Activated CD4-positive, CD25-positive, alpha-beta regulatory T cell treated with anti-CD3 and anti-CD28 coated beads, Interleukin-2, amount 50 U/mL, for 72 hours (primary cell): ENCODE results near the gene TMEM231.
"Not testable (repeated sequence)": the region's sequence is repeated elsewhere in the genome, so short reads cannot be mapped to it uniquely, and the experiment has no call there.

Experiments used
- DNase-seq: peaks from one replicate; pipeline ENCODE4 v3.0.0; 2021

TMEM231 gene, protein sequence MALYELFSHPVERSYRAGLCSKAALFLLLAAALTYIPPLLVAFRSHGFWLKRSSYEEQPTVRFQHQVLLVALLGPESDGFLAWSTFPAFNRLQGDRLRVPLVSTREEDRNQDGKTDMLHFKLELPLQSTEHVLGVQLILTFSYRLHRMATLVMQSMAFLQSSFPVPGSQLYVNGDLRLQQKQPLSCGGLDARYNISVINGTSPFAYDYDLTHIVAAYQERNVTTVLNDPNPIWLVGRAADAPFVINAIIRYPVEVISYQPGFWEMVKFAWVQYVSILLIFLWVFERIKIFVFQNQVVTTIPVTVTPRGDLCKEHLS

DNA sequence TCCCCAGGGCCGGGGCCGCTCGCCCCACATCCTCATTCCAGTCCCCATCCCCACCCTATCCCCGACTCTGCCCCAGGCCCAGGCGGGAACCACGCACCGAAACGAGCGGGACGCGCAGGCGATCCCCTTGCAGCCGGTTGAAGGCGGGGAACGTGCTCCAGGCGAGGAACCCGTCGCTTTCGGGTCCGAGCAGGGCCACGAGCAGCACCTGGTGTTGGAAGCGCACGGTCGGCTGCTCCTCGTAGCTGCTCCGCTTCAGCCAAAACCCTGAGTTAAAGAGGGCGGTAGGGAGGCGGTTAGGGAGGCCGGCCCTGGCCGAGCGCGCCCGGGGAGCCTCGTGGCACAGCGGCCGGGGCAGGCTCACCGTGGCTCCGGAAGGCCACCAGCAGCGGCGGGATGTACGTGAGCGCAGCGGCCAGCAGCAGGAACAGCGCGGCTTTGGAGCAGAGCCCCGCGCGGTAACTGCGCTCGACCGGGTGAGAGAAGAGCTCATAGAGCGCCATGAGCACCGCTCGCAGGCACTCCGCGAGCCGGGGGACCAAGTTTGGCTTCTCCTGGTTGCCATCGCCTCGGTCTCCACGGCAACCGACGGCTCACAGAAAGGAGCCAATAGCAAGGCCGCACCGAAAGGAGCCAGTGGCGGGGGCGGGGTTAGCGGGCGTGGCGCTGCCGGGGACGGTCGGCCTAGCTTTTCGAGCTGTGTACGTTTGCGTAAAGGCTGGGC, at the start of gene TMEM231:
Gene TMEM231, minus strand, starts transcription at position 546 of the 724 bp plus-strand sequence. Its CDS starts 43 bp downstream, at position 503.
- peak; percentile 94 for DNase-seq

- DNase-seq, result no peak
Measured at GRCh38 chr16:75603241-75603640, 47.2 kb upstream of the TMEM231 start.

- DNase-seq, result no peak
Measured at GRCh38 chr16:75599452-75600277, 43.6 kb upstream of the TMEM231 start.

DNA sequence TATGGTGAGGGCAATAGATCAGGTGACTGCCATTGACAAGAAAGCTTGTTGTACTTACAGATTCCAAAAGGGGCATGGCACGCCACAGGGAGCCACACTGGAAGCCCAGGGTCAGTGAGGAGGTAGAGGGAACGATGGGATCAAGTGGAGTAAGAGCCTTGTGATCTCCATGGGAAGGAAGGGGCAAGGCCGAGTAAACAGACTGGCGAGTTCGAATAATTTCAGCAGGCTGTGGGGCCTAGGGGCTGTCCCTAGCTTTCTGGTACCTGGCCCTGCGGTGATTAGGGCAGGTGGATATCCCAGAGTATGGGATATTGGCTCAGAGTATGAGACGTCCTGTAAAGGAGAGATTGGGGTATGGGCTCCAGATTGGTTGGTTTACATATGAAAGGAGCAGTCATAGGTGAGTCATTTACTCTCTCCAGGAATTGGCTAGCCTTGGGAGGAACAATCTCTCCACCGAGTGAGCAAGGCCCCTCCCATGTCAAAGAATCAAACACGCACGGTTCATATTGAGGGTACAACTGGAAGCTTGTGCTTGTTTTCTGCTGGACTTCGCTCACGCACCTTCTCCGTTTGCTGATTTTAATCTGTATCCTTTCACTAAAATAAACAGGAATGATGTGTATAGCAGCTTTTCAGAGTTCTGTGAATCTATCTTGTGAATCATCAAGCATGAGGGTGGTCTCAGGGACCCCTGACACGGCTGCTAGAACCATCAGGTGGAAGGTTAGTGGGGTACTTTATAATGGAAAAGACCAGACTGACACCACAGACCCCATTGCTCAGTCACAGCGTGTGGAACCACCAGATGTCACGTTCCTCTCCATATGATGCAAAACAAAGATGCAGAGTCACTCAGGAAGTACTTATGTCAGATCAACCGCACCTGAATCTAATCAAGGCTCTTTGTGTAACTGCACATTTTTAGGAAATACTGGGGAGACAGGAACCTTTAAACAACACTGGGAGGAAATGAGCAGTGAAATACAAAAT, 38.1 kb upstream of the TMEM231 start:
- no peak for DNase-seq

- DNase-seq, result no peak
Measured at GRCh38 chr16:75593308-75593707, 37.3 kb upstream of the TMEM231 start.

- DNase-seq, result not testable (repeated sequence)
Measured at GRCh38 chr16:75591927-75592326, 35.9 kb upstream of the TMEM231 start.

DNA sequence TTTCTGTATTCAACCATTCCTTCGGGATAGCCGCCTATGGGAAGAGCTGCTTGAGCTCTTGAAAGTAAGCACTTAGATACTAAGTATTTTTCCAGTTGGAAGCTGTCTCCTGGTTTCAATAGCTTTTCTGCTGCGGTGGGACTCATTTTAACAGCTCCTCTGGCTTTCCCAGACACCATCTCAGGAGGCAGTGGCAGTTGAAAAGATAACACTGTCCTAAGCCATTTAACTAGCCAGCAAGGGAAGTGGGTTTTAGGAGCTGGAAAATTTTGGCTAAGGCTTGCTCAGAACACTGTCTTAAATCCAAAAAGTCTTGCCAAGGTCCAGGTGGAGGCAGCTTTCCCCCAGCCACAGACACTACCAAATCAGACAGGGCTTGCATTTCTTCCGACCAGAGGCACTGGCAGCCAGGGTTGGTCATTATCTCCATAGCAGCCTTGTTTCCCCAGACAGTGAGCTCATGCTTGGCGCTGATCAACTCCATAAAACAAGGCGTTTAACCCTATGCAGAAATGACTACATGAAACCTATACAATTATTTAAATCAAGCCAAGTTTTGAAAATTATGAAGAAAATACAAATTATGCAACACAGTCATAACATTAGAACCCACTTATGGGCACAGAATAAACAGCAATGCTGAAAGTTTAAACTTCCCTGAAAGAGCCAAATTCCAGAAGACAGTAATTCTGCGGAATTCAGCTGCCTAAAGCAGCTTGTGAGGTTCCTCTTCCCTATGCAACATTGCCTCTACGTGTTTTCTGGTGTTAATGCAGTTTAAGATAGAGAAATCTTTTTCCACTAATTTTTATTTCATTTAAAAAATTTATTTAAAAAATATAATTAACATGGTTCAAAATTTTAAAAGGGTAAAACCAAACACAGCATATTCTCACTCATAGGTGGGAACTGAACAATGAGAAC, 35.1 kb upstream of the TMEM231 start:
- no peak for DNase-seq

GRCh38 chr16:75589306-75589705, 33.3 kb upstream of the TMEM231 start:
- no peak for DNase-seq

- no peak for DNase-seq
Measured at GRCh38 chr16:75588716-75589115, 32.7 kb upstream of the TMEM231 start.

DNA sequence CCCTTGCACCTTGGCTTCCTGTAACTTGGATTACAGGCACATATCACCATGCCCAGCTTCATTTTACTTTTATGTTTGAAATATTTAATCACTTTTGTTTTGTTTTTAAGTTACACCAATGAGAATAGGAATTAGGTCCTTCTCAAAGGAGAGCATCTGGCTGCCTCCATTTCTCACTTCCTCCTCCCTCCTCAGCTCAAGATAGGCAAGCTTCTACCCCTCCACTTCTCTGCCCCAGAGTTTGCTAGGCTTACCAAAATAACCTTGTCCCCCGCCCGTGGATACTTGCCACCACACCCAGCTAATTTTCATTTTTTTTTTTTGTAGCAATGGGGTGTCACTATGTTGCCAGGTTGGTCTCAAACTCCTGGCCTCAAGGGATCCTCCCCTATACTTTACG, 28.1 kb upstream of the TMEM231 start:
- no peak for DNase-seq

DNA sequence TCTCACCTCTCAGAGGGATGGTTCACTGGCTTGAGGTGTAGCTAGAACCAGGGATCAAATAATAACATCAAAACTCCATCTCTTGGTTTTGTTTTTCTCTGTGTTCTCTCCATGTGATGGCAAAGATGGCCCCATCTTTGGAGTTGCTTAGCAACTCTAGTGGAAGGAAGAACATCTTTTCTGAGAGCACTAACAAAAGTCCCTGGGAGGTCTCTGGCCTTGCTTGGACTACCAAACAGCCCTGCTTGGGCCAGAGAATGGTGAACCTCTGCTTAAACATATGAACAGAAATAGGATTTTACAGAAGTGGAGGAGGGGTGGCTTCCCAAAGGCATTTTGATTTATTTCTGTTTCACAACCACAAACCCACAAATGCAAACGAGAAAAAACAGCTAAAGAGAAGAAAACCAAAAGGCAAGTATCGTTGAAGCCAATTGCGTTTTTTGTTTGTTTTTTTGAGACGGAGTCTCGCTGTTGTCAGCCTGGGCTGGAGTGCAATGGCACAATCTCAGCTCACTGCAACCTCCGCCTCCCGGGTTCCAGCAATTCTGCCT, 23.3 kb upstream of the TMEM231 start:
- DNase-seq, result no peak

DNA sequence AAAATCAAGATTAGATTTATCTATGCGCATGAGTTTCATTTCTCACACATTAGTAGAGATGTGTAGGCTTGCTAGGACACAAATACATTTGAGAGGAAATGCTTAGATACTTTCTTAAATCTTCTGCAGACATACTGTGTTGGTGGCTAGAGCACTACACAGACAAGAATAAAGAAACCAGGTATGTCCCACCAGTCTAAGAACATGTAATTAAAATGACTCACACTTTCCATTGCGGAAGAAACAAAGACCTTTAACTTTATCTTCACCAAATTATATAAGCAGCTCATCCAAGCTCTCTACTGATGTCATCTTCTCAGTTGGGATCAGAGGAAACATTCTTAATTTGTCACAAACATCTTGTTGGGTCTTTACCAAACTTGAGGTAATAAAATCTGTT, 22.7 kb upstream of the TMEM231 start:
- DNase-seq, result no peak

- no peak for DNase-seq
Measured at GRCh38 chr16:75578212-75578611, 22.2 kb upstream of the TMEM231 start.

DNA sequence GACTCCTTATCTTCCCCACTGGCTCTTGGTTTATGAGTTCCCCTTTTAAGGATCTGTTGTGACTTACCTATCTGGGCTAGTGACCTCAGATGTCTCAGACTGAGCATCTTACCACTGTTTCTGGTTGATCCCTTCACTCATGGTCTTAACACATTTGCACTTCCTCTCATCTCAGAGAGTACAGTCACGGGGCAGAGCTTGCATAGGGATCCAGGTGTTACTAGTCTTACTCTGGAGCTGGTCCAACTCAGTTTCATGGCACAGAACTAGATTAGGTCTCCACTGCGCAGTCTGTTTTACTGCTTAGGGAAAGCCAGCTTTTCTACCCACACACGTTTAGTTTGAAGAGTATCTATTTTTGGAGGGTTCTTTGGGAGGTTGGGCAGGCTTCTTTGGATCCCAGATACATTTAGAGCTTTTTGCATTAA, 20.3 kb upstream of the TMEM231 start:
- no peak for DNase-seq

DNA sequence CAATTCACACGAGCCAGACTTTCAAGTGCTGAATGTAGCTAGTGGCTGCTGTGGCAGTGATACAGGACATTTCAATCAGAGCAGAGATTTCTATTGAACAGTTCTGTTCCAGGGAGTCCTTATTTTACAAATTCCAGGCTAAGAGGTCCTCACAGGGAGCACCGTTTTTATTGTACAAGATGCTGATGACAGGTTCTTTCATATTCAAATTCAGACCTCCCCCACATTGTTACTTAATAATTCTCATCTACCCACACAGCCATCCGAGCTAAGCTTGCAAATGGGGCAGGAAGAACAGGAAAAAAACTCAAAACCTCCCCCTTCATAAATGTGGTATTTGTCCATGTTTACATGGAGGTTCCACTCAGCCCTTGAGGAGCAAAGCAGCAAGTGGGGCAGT, 19.9 kb upstream of the TMEM231 start:
- DNase-seq, result no peak

- no peak for DNase-seq
Measured at GRCh38 chr16:75573955-75574354, 17.9 kb upstream of the TMEM231 start.

DNA sequence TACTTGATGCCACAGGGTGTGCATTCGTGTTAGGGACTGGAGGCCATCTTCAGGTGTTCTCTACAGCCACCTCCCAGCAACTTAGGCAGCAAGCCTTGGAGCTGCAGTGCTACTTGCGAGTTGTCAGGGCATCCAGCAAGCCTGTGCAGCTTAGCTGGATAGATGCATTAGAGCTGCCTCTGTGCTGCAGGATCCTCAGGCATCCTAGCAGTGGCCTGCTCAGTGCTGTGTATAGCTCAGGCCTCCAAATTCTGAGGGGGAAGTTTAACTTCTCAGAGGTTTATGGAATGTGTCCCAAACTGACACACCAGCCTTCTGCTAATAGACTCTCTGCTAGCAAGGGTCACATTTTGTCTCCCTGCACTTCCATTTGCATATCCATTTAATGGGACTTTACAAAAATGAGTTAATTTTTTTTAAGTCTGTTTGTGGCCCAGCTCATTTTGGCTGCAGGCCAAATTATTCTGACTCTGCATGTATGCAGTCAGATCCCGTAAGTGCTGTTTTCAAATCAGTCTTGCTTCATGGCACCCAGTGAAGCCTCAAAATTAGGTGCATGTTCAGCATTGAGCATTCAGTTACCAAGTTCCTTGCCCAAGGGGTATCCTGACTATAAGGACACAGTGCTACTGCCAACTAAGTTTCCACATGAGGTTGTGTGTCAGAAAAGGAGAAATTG, 17.0 kb upstream of the TMEM231 start:
- DNase-seq, result no peak

GRCh38 chr16:75570396-75571065, 14.5 kb upstream of the TMEM231 start:
- no peak for DNase-seq

DNA sequence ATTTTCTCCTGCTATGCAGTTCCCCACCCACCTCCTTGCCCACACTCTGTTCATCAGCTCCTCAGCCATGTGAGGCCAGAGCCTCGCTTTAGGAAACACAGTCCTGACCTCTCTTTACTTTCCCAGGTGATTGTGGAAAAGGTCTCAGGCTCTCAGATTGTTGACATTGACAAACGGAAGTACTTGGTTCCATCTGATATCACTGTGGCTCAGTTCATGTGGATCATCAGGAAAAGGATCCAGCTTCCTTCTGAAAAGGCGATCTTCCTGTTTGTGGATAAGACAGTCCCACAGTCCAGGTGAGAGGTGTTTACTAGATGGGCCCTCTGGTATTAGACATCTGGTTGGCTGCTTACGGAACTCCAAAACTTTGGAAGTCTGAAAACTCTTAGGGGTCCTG, 11.9 kb upstream of the TMEM231 start:
- no peak for DNase-seq
